Esophagus muscularis mucosa (tissue), 4 donors: ENCODE data around the gene ACADSB.

Experiments
- EP300 ChIP-seq: sonication (generic); formaldehyde crosslinking; IDR thresholded peaks from one replicate; pipeline ENCODE4 v1.6.1; 2017; ENCODE audit warnings: antibody characterized with exemption
- POLR2A ChIP-seq: fragments of 450-650 bp; IDR thresholded peaks from one replicate; pipeline ENCODE4 v1.6.1; 2017; ENCODE audit warnings: antibody characterized with exemption, moderate library complexity, mild to moderate bottlenecking, low read depth
- TF ChIP-seq, protein P1 (sequence below), 3 experiments: fragments of 200-600 bp in 2 of 3; fragments of 450-650 bp in 1 of 3; sonication (generic) in 2 of 3; IDR thresholded peaks; one replicate each; pipeline ENCODE4 v1.5.1; 2017 to 2019; ENCODE audit warnings: antibody characterized with exemption in 3 of 3, mild to moderate bottlenecking in 2 of 3, moderate library complexity in 1 of 3

DNA sequence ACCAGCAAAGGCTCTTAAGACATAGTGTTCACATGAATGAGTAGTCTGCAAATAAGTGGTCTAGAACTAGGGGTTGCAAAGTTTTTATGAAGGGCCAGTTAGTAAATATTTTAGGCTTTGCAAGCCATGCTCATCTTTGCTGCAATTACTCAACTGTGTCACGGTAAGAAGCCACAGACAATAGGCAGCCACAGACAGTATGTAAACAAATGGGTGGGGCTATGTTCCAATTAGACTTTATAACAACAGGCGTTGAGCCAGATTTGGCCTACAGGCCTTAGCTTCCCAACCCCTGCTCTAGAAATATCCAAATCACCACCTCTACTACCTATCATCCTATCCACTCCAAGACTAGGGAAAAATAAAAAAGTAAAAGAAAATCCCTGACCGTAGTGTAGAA is 9.5 kb upstream of the ACADSB start:
- TF ChIP-seq, protein P1, sequence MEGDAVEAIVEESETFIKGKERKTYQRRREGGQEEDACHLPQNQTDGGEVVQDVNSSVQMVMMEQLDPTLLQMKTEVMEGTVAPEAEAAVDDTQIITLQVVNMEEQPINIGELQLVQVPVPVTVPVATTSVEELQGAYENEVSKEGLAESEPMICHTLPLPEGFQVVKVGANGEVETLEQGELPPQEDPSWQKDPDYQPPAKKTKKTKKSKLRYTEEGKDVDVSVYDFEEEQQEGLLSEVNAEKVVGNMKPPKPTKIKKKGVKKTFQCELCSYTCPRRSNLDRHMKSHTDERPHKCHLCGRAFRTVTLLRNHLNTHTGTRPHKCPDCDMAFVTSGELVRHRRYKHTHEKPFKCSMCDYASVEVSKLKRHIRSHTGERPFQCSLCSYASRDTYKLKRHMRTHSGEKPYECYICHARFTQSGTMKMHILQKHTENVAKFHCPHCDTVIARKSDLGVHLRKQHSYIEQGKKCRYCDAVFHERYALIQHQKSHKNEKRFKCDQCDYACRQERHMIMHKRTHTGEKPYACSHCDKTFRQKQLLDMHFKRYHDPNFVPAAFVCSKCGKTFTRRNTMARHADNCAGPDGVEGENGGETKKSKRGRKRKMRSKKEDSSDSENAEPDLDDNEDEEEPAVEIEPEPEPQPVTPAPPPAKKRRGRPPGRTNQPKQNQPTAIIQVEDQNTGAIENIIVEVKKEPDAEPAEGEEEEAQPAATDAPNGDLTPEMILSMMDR (IDR thresholded peaks at IDR 0.05), result no peak
- TF ChIP-seq POLR2A (no peak), EP300 (no peak)
